Astrocyte (in vitro differentiated cells and primary cell): ENCODE results near the gene SNX13.

ENCODE experiments used
- CTCF ChIP-seq: IDR thresholded peaks from 2 replicates; pipeline ENCODE4 v1.5.1; 2011; ENCODE audit warnings: low read depth, mild to moderate bottlenecking, inconsistent platforms, low read length, moderate library complexity; ENCODE audit not compliant: insufficient read depth
- EZH2 ChIP-seq: IDR thresholded peaks from 2 replicates; pipeline ENCODE4 v1.6.1; 2012; ENCODE audit warnings: mild to moderate bottlenecking, low read length, inconsistent platforms; ENCODE audit not compliant: insufficient read depth

- TF ChIP-seq CTCF: no peak
- no peak for TF ChIP-seq EZH2
These were observed 198.9 kb downstream of the SNX13 start for GRCh38 chr7:17741426-17741825.
